Astrocyte (in vitro differentiated cells and primary cell): ENCODE results near the gene RAB17.

Source experiments
- CTCF ChIP-seq: IDR thresholded peaks from 2 replicates; pipeline ENCODE4 v1.5.1; 2011; ENCODE audit warnings: low read depth, mild to moderate bottlenecking, inconsistent platforms, low read length, moderate library complexity; ENCODE audit not compliant: insufficient read depth
- EZH2 ChIP-seq: IDR thresholded peaks from 2 replicates; pipeline ENCODE4 v1.6.1; 2012; ENCODE audit warnings: mild to moderate bottlenecking, low read length, inconsistent platforms; ENCODE audit not compliant: insufficient read depth

- TF ChIP-seq CTCF (no peak), EZH2 (no peak)
Observed at GRCh38 chr2:237612527-237613357, 22.2 kb upstream of the RAB17 start.
